GM23248 (cell line): ENCODE results near the gene CACNB4. TPM values are rescaled to one million over a fixed set of nuclear protein-coding genes. Genes with fewer than 3 reads are reported as not detected.

Experiments
- DNase-seq: peaks from one replicate; pipeline ENCODE4 v3.0.0-alpha.2; 2015
- H2AFZ ChIP-seq: fragments of 200-600 bp; sonication (generic); 2 replicates; pipeline ENCODE4 v1.6.1; 2016; ENCODE audit warnings: antibody characterized with exemption
- H3F3A ChIP-seq: fragments of 200-600 bp; sonication (generic); 2 replicates; pipeline ENCODE4 v1.6.1; 2016; ENCODE audit warnings: mild to moderate bottlenecking, antibody characterized with exemption, mixed run types; ENCODE audit not compliant: insufficient read depth
- H3K27ac ChIP-seq: fragments of 200-600 bp; sonication (generic); 2 replicates; pipeline ENCODE4 v1.5.1; 2016; ENCODE audit warnings: mild to moderate bottlenecking
- H3K27me3 ChIP-seq: fragments of 200-600 bp; sonication (generic); replicated peaks from 2 replicates; pipeline ENCODE4 v1.6.1; 2016; ENCODE audit warnings: mild to moderate bottlenecking; ENCODE audit not compliant: insufficient read depth
- H3K36me3 ChIP-seq: fragments of 200-600 bp; sonication (generic); 2 replicates; pipeline ENCODE4 v1.6.1; 2016; ENCODE audit warnings: low read depth, mild to moderate bottlenecking
- H3K4me1 ChIP-seq: fragments of 200-600 bp; sonication (generic); 2 replicates; pipeline ENCODE4 v1.6.1; 2016; ENCODE audit warnings: mild to moderate bottlenecking; ENCODE audit not compliant: insufficient read depth
- H3K4me2 ChIP-seq: fragments of 200-600 bp; sonication (generic); one replicate; pipeline ENCODE4 v1.6.1; 2016; ENCODE audit warnings: mild to moderate bottlenecking; ENCODE audit not compliant: unreplicated experiment
- H3K4me3 ChIP-seq: fragments of 200-600 bp; sonication (generic); 2 replicates; pipeline ENCODE4 v1.5.1; 2016; ENCODE audit warnings: mild to moderate bottlenecking
- H3K79me2 ChIP-seq: fragments of 200-600 bp; sonication (generic); 2 replicates; pipeline ENCODE4 v1.6.1; 2016; ENCODE audit warnings: mild to moderate bottlenecking; ENCODE audit not compliant: insufficient read depth
- H3K9ac ChIP-seq: fragments of 200-600 bp; sonication (generic); 2 replicates; pipeline ENCODE4 v1.6.1; 2016; ENCODE audit warnings: mild to moderate bottlenecking
- H3K9me2 ChIP-seq: fragments of 200-600 bp; sonication (generic); 2 replicates; pipeline ENCODE4 v1.6.1; 2016; ENCODE audit warnings: mixed run types, mild to moderate bottlenecking, moderate library complexity; ENCODE audit not compliant: insufficient read depth
- H3K9me3 ChIP-seq: fragments of 200-600 bp; sonication (generic); one replicate; pipeline ENCODE4 v1.6.1; 2017; ENCODE audit warnings: low read depth
- H4K20me1 ChIP-seq: fragments of 200-600 bp; sonication (generic); 2 replicates; pipeline ENCODE4 v1.6.0; 2016; ENCODE audit not compliant: insufficient read depth
- EZH2 ChIP-seq: fragments of 200-600 bp; sonication (generic); IDR thresholded peaks from 2 replicates; pipeline ENCODE4 v1.6.1; 2018; ENCODE audit warnings: antibody characterized with exemption, mild to moderate bottlenecking; ENCODE audit not compliant: insufficient read depth, poor library complexity, severe bottlenecking
- EZH2phosphoT487 ChIP-seq: fragments of 200-600 bp; sonication (generic); IDR thresholded peaks from 2 replicates; pipeline ENCODE4 v1.6.1; 2018; ENCODE audit warnings: antibody characterized with exemption, moderate library complexity, mild to moderate bottlenecking, low read depth; ENCODE audit not compliant: insufficient read depth
- WGBS, 2 experiments: methylation state at CpG; one replicate each; pipeline ENCODE4 v1.1.6; 2015 to 2017; ENCODE audit warnings: low lambda C conversion rate in 2 of 2, low coverage in 1 of 2; ENCODE audit errors: missing lambda C conversion rate in 2 of 2; 5-methylcytosine and 5-hydroxymethylcytosine counted together
- in situ Hi-C: fragments of 300-500 bp; cut with MboI; formaldehyde crosslinking; loops from 2 replicates; pipeline ENCODE4 v1.15.0; 2020
- polyA plus RNA-seq: library from polyadenylated mRNA; unstranded; fragments of >200 nt; fragmentation: Nextera tagmentation; extraction: Ambion mirVana; gene quantifications from 2 replicates; pipeline ENCODE4 v1.2.1, GENCODE V29; 2016
- total RNA-seq: library from RNA; depleted of rRNA; stranded (reverse); fragments of >200 nt; shearing (Covaris generic); gene quantifications from 2 replicates; pipeline ENCODE4 v1.2.3, GENCODE V29; 2014

The CACNB4 gene
- total and polyA plus RNA-seq, 2 experiments from 2014 or later, result 0.05 to 0.11 TPM

DNA sequence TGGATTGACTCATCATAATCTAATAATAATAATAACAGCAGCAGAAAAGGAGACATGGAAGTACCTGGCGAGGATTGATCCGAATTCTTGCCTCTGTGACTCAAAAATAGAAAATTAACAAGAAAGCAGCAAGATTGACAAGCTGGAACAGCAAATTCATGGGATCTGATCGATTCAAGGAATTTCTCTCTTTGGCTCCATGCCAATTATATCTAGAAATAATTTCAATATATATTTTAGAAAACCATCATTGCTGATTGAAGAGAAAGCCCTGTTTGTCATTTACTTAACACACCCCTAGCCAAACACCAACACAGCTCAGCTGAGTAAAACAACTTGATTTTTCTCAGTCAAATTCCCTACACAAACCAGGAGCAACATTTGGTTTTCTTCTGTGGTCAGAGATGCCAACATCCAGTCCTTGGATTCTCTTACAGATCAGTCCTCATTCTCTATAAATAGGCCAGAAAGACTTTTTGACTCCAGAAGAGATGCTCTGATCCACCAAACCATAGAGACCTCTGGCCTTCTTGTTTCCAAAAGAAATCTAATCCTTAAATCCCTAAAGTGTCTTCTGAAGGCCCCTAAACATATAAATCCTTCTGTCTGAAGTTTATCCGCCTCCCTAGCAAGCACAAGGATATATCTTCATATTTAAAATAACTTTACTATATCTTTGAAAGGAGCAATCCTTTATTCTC lies 129.9 kb downstream of the CACNB4 start:
- Histone ChIP-seq H3K27ac (no peak overlapping the region), H3F3A (no peaks in the 10 kb centered on the region), H3K4me2 (no peak overlapping the region), H3K4me3 (no peak overlapping the region), H3K9me3 (no peaks in the 10 kb centered on the region), H3K9ac (no peak overlapping the region), H2AFZ (no peak overlapping the region), H4K20me1 (no peaks in the 10 kb centered on the region), H3K36me3 (no peaks in the 10 kb centered on the region), H3K27me3 (no peaks in the 10 kb centered on the region), H3K9me2 (no peaks in the 10 kb centered on the region), H3K4me1 (no peaks in the 10 kb centered on the region), H3K79me2 (no peaks in the 10 kb centered on the region)
- DNase-seq, result no peak
- in situ Hi-C loops, result no loop called here
- WGBS, 2 experiments, result 45 to 56% methylated on average over 4 of the region's 4 CpGs
- no peak for TF ChIP-seq EZH2phosphoT487
- no peak for TF ChIP-seq EZH2

DNA sequence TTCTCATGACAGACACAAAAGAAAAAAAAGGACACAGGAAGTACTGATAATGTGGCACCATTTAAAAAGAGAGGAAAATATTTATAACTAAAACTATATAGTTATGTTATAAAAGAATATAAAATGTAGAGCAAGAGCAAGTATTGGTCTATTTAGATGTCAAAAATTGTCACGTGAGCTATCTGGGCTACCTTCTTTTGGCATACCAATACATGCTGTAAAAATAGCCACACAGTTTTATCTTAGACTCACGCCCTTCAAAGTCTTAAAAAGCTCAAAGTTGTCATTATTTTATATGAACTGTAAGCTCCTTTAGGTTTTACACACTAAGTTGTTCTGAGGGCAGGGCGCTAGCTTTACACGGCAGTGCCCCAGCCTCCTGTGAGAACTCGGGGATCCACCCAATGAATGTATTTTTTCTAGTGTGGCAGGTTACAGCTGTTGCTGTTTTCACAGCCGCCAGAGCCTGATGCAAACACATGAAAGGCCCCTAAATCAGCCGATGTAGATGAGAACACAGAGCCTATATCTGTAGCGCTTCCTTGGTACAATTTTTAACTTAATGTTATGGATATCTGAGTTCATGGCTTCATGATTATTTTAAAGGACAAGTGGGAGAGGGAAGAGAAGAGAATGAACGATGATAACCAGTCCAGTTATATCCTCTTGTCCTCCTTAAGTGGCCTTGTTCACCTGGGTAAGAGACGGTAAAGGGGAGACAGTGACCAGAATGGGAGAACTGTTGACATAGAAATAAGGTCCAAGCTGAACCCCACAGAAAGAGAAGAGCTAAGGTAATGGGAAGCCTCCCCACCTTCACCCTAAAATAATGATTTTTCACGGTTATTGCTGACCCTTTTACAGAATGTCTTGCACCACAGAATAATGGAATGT lies 130.8 kb downstream of the CACNB4 start:
- TF ChIP-seq EZH2phosphoT487 (no peak), EZH2 (no peak)
- 66 to 69% methylated on average over 11 of the region's 11 CpGs for WGBS, 2 experiments
- no peaks in the 10 kb centered on the region for H3F3A ChIP-seq
- no peaks in the 10 kb centered on the region for H3K27me3 ChIP-seq
- H3K9me3 ChIP-seq, result no peaks in the 10 kb centered on the region
- in situ Hi-C loops, result no loop called here
- no peak for DNase-seq
- H3K9ac ChIP-seq, result no peak overlapping the region
- H3K4me3 ChIP-seq, result no peak overlapping the region
- H3K79me2 ChIP-seq, result no peaks in the 10 kb centered on the region
- no peaks in the 10 kb centered on the region for H3K36me3 ChIP-seq
- no peak overlapping the region for H3K4me2 ChIP-seq
- H4K20me1 ChIP-seq, result no peaks in the 10 kb centered on the region
- H2AFZ ChIP-seq, result no peak overlapping the region
- H3K27ac ChIP-seq, result no peak overlapping the region
- no peaks in the 10 kb centered on the region for H3K4me1 ChIP-seq
- no peaks in the 10 kb centered on the region for H3K9me2 ChIP-seq

DNA sequence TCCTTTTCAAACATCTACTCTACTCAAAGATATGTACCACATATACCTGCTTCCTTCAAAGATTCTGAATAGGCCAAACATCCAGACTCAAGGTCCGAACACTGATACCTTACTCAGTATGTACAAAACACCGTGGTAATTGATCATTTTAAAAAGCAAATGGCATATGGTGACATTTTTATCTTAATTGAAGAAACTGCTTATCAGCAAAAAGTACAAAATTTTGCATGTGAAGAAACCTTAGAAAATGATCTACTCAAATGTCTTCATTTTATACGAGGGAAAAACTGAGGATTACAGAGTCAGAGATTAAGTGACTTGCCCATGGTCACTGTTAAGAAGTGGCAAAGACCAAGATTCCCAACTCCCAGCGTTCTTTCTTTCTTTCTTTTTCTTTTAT lies 133.0 kb downstream of the CACNB4 start:
- Histone ChIP-seq H3K27me3 (no peaks in the 10 kb centered on the region), H3K79me2 (no peaks in the 10 kb centered on the region), H3K27ac (no peak overlapping the region), H3F3A (no peaks in the 10 kb centered on the region), H3K9me2 (no peaks in the 10 kb centered on the region), H3K36me3 (no peaks in the 10 kb centered on the region), H3K9me3 (no peaks in the 10 kb centered on the region), H2AFZ (no peak overlapping the region), H3K9ac (no peak overlapping the region), H3K4me3 (no peak overlapping the region), H3K4me1 (no peaks in the 10 kb centered on the region), H4K20me1 (no peaks in the 10 kb centered on the region), H3K4me2 (no peak overlapping the region)
- DNase-seq, result no peak
- TF ChIP-seq EZH2phosphoT487 (no peak), EZH2 (no peak)
- 53 to 54% methylated on average over 4 of the region's 4 CpGs for WGBS, 2 experiments
- in situ Hi-C loops, result no loop called here

- Histone ChIP-seq H3F3A (no peaks in the 10 kb centered on the region), H3K4me1 (no peaks in the 10 kb centered on the region), H4K20me1 (no peaks in the 10 kb centered on the region), H3K36me3 (no peaks in the 10 kb centered on the region), H3K27me3 (no peaks in the 10 kb centered on the region), H3K4me2 (no peak overlapping the region), H3K9ac (no peak overlapping the region), H3K9me2 (no peaks in the 10 kb centered on the region), H3K9me3 (no peaks in the 10 kb centered on the region), H3K4me3 (no peak overlapping the region), H2AFZ (no peak overlapping the region), H3K79me2 (no peaks in the 10 kb centered on the region), H3K27ac (no peak overlapping the region)
- in situ Hi-C loops, result no loop called here
- no peak for DNase-seq
- TF ChIP-seq EZH2 (no peak), EZH2phosphoT487 (no peak)
- 71 to 76% methylated on average over 4 of the region's 4 CpGs for WGBS, 2 experiments
Measured at GRCh38 chr2:151961558-151961957, 137.3 kb downstream of the CACNB4 start.
